ENCODE results near the gene PGAP6. TPM values are rescaled to one million over a fixed set of nuclear protein-coding genes. Genes with fewer than 3 reads are reported as not detected.

Gene PGAP6
- total RNA-seq, 1 donor from 2014 or later, result 80.5 TPM

GRCh38 chr16:372302-372983 lies 9.3 kb downstream of the PGAP6 start:
- TF ChIP-seq EZH2 (IDR thresholded peaks at IDR 0.05; ENCODE audit: insufficient read depth, low read length) (no peak), CTCF (IDR thresholded peaks at IDR 0.05; ENCODE audit: insufficient read depth, low read depth, low read length) (no peak)
- Mint-ChIP-seq H3K27me3 (ENCODE audit: low read depth, unreplicated experiment) (no peaks in the 10 kb centered on the region), H3K27ac (ENCODE audit: unreplicated experiment) (no peak overlapping the region)

GRCh38 chr16:371515-372301 lies 10.1 kb downstream of the PGAP6 start:
- no peak for FAIRE-seq
- no peaks in the 10 kb centered on the region for H3K79me2 ChIP-seq (ENCODE audit: insufficient read depth, low read length)
- H3K36me3 ChIP-seq (ENCODE audit: insufficient read depth, low read length), result no peaks in the 10 kb centered on the region
- Mint-ChIP-seq H3K27me3 (ENCODE audit: low read depth, unreplicated experiment) (no peaks in the 10 kb centered on the region), H3K4me3 (ENCODE audit: unreplicated experiment) (no peak overlapping the region), H3K36me3 (ENCODE audit: low read depth, unreplicated experiment) (peaks cover 2% of the 10 kb centered on the region), H3K27ac (ENCODE audit: unreplicated experiment) (no peak overlapping the region), H3K4me1 (ENCODE audit: low read depth, unreplicated experiment) (peaks cover 9% of the 10 kb centered on the region), H3K9me3 (ENCODE audit: unreplicated experiment) (no peaks in the 10 kb centered on the region)
- no peak overlapping the region for H2AFZ ChIP-seq (ENCODE audit: low read depth, low read length)
- peaks cover 11% of the 10 kb centered on the region for H4K20me1 ChIP-seq (ENCODE audit: insufficient read depth, low read length)
- DNase-seq (ENCODE audit: low read depth), result no peak
- no peak overlapping the region for H3K27ac ChIP-seq (ENCODE audit: low read depth, low read length)
- no peaks in the 10 kb centered on the region for H3K9me3 ChIP-seq (ENCODE audit: insufficient read depth, low read depth, low read length)
- H3K27me3 ChIP-seq (ENCODE audit: insufficient read depth, low read length), result no peaks in the 10 kb centered on the region
- peaks cover 8% of the 10 kb centered on the region for H3K4me1 ChIP-seq (ENCODE audit: insufficient read depth, low read length)
- H3K4me2 ChIP-seq (ENCODE audit: low read length), result no peak overlapping the region
- no peak overlapping the region for H3K9ac ChIP-seq (ENCODE audit: low read length)
- no peak overlapping the region for H3K4me3 ChIP-seq (ENCODE audit: insufficient read depth, low read depth, low read length)
- TF ChIP-seq CTCF (IDR thresholded peaks at IDR 0.05; ENCODE audit: insufficient read depth, low read depth, low read length), result no peak
- no peak for TF ChIP-seq EZH2 (IDR thresholded peaks at IDR 0.05; ENCODE audit: insufficient read depth, low read length)

More at GRCh38 chr16:372302-372983, 9.3 kb downstream of the PGAP6 start:
- no peaks in the 10 kb centered on the region for H3K79me2 ChIP-seq (ENCODE audit: insufficient read depth, low read length)
- no peaks in the 10 kb centered on the region for H3K9me3 ChIP-seq (ENCODE audit: insufficient read depth, low read depth, low read length)
- no peaks in the 10 kb centered on the region for H3K27me3 ChIP-seq (ENCODE audit: insufficient read depth, low read length)
- H4K20me1 ChIP-seq (ENCODE audit: insufficient read depth, low read length), result peaks cover 11% of the 10 kb centered on the region
- no peaks in the 10 kb centered on the region for H3K9me3 Mint-ChIP-seq (ENCODE audit: unreplicated experiment)
- H3K4me1 ChIP-seq (ENCODE audit: insufficient read depth, low read length), result peaks cover 8% of the 10 kb centered on the region
- peaks cover 9% of the 10 kb centered on the region for H3K4me1 Mint-ChIP-seq (ENCODE audit: low read depth, unreplicated experiment)
- no peak overlapping the region for H3K4me3 ChIP-seq (ENCODE audit: insufficient read depth, low read depth, low read length)
- no peak overlapping the region for H3K9ac ChIP-seq (ENCODE audit: low read length)
- H3K4me3 Mint-ChIP-seq (ENCODE audit: unreplicated experiment), result no peak overlapping the region
- H3K27ac ChIP-seq (ENCODE audit: low read depth, low read length), result no peak overlapping the region
- no peak overlapping the region for H3K4me2 ChIP-seq (ENCODE audit: low read length)
- DNase-seq (ENCODE audit: low read depth) (no peak), FAIRE-seq (no peak)
- no peaks in the 10 kb centered on the region for H3K36me3 ChIP-seq (ENCODE audit: insufficient read depth, low read length)
- H2AFZ ChIP-seq (ENCODE audit: low read depth, low read length), result no peak overlapping the region
- peaks cover 2% of the 10 kb centered on the region for H3K36me3 Mint-ChIP-seq (ENCODE audit: low read depth, unreplicated experiment)

All from astrocyte (in vitro differentiated cells and primary cell).